ENCODE results near the gene APOBEC3A. TPM values are rescaled to one million over a fixed set of nuclear protein-coding genes. Genes with fewer than 3 reads are reported as not detected.

Gene APOBEC3A
- total and polyA plus RNA-seq, 10 of the 15 experiments (the other 5 are each of a cell fraction or from before 2014, with no cell fraction given) = 0.20 TPM; not detected in 9

- Histone ChIP-seq H3K4me3 (no peak overlapping the region), H3K79me2 (ENCODE audit: control insufficient read depth, insufficient read depth, low read length) (no peaks in the 10 kb centered on the region), H3K4me2 (ENCODE audit: control insufficient read depth, insufficient read depth) (no peak overlapping the region), H3K9ac (ENCODE audit: control insufficient read depth, insufficient read depth, low read length) (no peak overlapping the region), H3K27me3 (replicated peaks in 1 of 2; ENCODE audit: control insufficient read depth in 2 of 2, insufficient read depth in 2 of 2, low read length in 1 of 2) (no peaks in the 10 kb centered on the region), H4K20me1 (ENCODE audit: control insufficient read depth, insufficient read depth) (no peaks in the 10 kb centered on the region), H3K4me1 (ENCODE audit: control insufficient read depth, insufficient read depth, low read length) (peaks cover 29% of the 10 kb centered on the region), H3K36me3 (ENCODE audit: control insufficient read depth in 2 of 2, insufficient read depth in 2 of 2, low read length in 1 of 2) (no peaks in the 10 kb centered on the region; a peak in 1 of 4 replicates), H3K9me3 (replicated peaks; ENCODE audit: control insufficient read depth, insufficient read depth, low read length) (peaks cover 6% of the 10 kb centered on the region; the same call in 2 of the 3 replicates), H2AFZ (ENCODE audit: control insufficient read depth, low read depth, low read length) (no peak overlapping the region), H3K27ac (ENCODE audit: control insufficient read depth, insufficient read depth) (no peak overlapping the region)
- intact Hi-C loops (cut with micrococcal nuclease; ENCODE audit: unreplicated experiment) (no loop called here), in situ Hi-C loops (cut with MboI) (no loop called here)
- ATAC-seq (no peak), FAIRE-seq (no peak), DNase-seq (ENCODE audit: low read depth, low spot score) (no peak)
- WGBS (ENCODE audit: insufficient coverage, insufficient replicate concordance, low lambda C conversion rate, missing lambda C conversion rate) = 90% methylated on average over 7 of the region's 8 CpGs
- ChIA-PET SMC1A (ENCODE audit: uncharacterized antibody, unreplicated experiment) (no interaction called here), CTCF (interaction anchor here (0.9 kb wide), 1 partner anchor 218 kb away, joined by 3 read pairs; no protein-coding TSS in a partner anchor), POLR2A (no interaction called here), RAD21 (ENCODE audit: unreplicated experiment) (interaction anchor here (0.5 kb wide), 1 partner anchor 160 kb away, joined by 3 read pairs; no protein-coding TSS in a partner anchor)
- TF ChIP-seq, protein P1, sequence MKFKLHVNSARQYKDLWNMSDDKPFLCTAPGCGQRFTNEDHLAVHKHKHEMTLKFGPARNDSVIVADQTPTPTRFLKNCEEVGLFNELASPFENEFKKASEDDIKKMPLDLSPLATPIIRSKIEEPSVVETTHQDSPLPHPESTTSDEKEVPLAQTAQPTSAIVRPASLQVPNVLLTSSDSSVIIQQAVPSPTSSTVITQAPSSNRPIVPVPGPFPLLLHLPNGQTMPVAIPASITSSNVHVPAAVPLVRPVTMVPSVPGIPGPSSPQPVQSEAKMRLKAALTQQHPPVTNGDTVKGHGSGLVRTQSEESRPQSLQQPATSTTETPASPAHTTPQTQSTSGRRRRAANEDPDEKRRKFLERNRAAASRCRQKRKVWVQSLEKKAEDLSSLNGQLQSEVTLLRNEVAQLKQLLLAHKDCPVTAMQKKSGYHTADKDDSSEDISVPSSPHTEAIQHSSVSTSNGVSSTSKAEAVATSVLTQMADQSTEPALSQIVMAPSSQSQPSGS (IDR thresholded peaks at IDR 0.05; ENCODE audit: low read length) = no peak
- TF ChIP-seq SP1 (IDR thresholded peaks at IDR 0.05; ENCODE audit: low read depth, low read length) = no peak
- no peak for TF ChIP-seq POLR2AphosphoS5 (IDR thresholded peaks at IDR 0.05; ENCODE audit: low read length)
- TF ChIP-seq PAX8 (IDR thresholded peaks at IDR 0.05) = no peak
- TF ChIP-seq TCF7 (IDR thresholded peaks at IDR 0.05; ENCODE audit: borderline replicate concordance) = no peak
- TF ChIP-seq CHD4 (IDR thresholded peaks at IDR 0.05) = no peak
- no peak for TF ChIP-seq SMARCA5 (IDR thresholded peaks at IDR 0.05)
- no peak for TF ChIP-seq TAF1 (IDR thresholded peaks at IDR 0.05; ENCODE audit: borderline replicate concordance, low read depth, low read length)
- no peak for TF ChIP-seq STAT3 (IDR thresholded peaks at IDR 0.05; ENCODE audit: low read depth, low read length)
- TF ChIP-seq BRCA1 (IDR thresholded peaks at IDR 0.05; ENCODE audit: low read depth, low read length) = no peak
- TF ChIP-seq, protein P2, sequence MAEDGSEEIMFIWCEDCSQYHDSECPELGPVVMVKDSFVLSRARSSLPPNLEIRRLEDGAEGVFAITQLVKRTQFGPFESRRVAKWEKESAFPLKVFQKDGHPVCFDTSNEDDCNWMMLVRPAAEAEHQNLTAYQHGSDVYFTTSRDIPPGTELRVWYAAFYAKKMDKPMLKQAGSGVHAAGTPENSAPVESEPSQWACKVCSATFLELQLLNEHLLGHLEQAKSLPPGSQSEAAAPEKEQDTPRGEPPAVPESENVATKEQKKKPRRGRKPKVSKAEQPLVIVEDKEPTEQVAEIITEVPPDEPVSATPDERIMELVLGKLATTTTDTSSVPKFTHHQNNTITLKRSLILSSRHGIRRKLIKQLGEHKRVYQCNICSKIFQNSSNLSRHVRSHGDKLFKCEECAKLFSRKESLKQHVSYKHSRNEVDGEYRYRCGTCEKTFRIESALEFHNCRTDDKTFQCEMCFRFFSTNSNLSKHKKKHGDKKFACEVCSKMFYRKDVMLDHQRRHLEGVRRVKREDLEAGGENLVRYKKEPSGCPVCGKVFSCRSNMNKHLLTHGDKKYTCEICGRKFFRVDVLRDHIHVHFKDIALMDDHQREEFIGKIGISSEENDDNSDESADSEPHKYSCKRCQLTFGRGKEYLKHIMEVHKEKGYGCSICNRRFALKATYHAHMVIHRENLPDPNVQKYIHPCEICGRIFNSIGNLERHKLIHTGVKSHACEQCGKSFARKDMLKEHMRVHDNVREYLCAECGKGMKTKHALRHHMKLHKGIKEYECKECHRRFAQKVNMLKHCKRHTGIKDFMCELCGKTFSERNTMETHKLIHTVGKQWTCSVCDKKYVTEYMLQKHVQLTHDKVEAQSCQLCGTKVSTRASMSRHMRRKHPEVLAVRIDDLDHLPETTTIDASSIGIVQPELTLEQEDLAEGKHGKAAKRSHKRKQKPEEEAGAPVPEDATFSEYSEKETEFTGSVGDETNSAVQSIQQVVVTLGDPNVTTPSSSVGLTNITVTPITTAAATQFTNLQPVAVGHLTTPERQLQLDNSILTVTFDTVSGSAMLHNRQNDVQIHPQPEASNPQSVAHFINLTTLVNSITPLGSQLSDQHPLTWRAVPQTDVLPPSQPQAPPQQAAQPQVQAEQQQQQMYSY (CRISPR knock-in tag; IDR thresholded peaks at IDR 0.05) = no peak
- no peak for TF ChIP-seq ZNF207 (IDR thresholded peaks at IDR 0.05; ENCODE audit: borderline replicate concordance)
- BruUV-seq (replicated peaks) = no TSS peak
Measured at GRCh38 chr22:38987171-38987895, 29.9 kb downstream of the APOBEC3A start.
